Small intestine (tissue), 7 donors: ENCODE measurements around the gene LRMDA. TPM values are rescaled to one million over a fixed set of nuclear protein-coding genes. Genes with fewer than 3 reads are reported as not detected.

Experiments
- DNase-seq, 2 donors: peaks; one replicate each; pipeline versions ENCODE4 v3.0.0 to v3.0.0-alpha.2; 2013
- FAIRE-seq: peaks from 2 replicates; lab custom pipeline; 2012; peaks lifted over from hg19 to GRCh38; lab: Jason Lieb, UNC
- H3K27ac ChIP-seq, 3 donors: one replicate each; pipeline ENCODE4 v1.5.1; 2013; ENCODE audit warnings: low read length in 2 of 3, mild to moderate bottlenecking in 2 of 3, control low read depth in 1 of 3, inconsistent platforms in 1 of 3, low read depth in 1 of 3, moderate library complexity in 1 of 3
- H3K27me3 ChIP-seq, 3 donors: one replicate each; pipeline ENCODE4 v1.6.1; 2013; ENCODE audit warnings: low read length in 3 of 3, inconsistent platforms in 1 of 3; ENCODE audit not compliant: control insufficient read depth in 3 of 3, insufficient read depth in 3 of 3
- H3K36me3 ChIP-seq, 3 donors: one replicate each; pipeline ENCODE4 v1.6.1; 2013; ENCODE audit warnings: low read length in 3 of 3, inconsistent platforms in 1 of 3, low read depth in 1 of 3, mild to moderate bottlenecking in 1 of 3, moderate library complexity in 1 of 3; ENCODE audit not compliant: control insufficient read depth in 3 of 3, insufficient read depth in 2 of 3
- H3K4me1 ChIP-seq, 3 donors: one replicate each; pipeline ENCODE4 v1.6.1; 2013; ENCODE audit warnings: low read length in 2 of 3, inconsistent platforms in 1 of 3, low read depth in 1 of 3, mild to moderate bottlenecking in 1 of 3, moderate library complexity in 1 of 3; ENCODE audit not compliant: control insufficient read depth in 3 of 3, insufficient read depth in 2 of 3
- H3K4me3 ChIP-seq, 3 donors: one replicate each; pipeline ENCODE4 v1.5.1; 2013; ENCODE audit warnings: low read length in 3 of 3, control low read depth in 1 of 3, inconsistent platforms in 1 of 3, low read depth in 1 of 3, mild to moderate bottlenecking in 1 of 3, moderate library complexity in 1 of 3
- H3K9me3 ChIP-seq, 2 donors: one replicate each; pipeline ENCODE4 v1.6.1; 2013; ENCODE audit warnings: low read depth in 1 of 2, low read length in 1 of 2; ENCODE audit not compliant: control insufficient read depth in 2 of 2, insufficient read depth in 1 of 2
- WGBS, 3 donors: extraction: QIAGEN DNeasy Blood & Tissue Kit; methylation state at CpG; one replicate each; pipeline ENCODE4 v1.1.7; 2013; 5-methylcytosine and 5-hydroxymethylcytosine counted together
- polyA plus RNA-seq, 4 donors: library from polyadenylated mRNA; stranded (reverse) in 3 of 4; unstranded in 1 of 4; fragments of 200-250 nt in 3 of 4; fragments of 120-200 nt in 1 of 4; gene quantifications; one replicate each; pipeline versions ENCODE4 v1.2.1 to v1.2.3, GENCODE V29; 2013
- donor health status: healthy with polysubstance abuse.
- donor health status: control.
- donor health status: control.
- donor health status: Bipolar disorder and iron deficiency.
- donor health status: healthy.

Gene LRMDA
- polyA plus RNA-seq, 4 donors: 5.6 to 16.2 (median 6.0) TPM; not detected in 1

DNA sequence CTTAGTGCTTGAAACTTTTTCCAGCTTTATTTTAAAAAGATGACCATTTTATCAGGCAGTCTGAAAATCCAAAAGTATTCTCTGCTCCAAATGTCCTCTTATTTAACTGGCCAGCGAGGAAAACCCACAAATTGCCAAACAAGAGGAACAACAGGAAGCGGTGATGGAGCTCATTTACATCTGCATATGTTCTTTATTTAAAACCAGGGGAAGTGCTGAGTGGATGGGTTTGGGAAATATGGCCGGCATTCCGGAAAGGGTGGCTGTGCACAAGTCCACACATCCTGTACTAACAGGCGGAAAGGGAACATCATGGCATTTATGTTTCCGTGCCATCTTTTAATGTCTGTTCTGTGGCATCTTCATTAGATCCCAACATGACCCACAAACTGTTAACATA lies 974.5 kb downstream of the LRMDA start:
- peaks cover 0 to 3% (median 0%) of the 10 kb centered on the region in 3 donors for H3K4me1 ChIP-seq
- H3K36me3 ChIP-seq: no peaks in the 10 kb centered on the region
- no peak for DNase-seq
- H3K27me3 ChIP-seq: no peaks in the 10 kb centered on the region
- FAIRE-seq: no peak
- WGBS, 3 donors: 86 to 95% (median 92%) methylated on average over 6 of the region's 6 CpGs
- H3K27ac ChIP-seq: no peak overlapping the region
- H3K4me3 ChIP-seq: no peak overlapping the region
- peaks cover 0 to 4% of the 10 kb centered on the region in 2 donors for H3K9me3 ChIP-seq

DNA sequence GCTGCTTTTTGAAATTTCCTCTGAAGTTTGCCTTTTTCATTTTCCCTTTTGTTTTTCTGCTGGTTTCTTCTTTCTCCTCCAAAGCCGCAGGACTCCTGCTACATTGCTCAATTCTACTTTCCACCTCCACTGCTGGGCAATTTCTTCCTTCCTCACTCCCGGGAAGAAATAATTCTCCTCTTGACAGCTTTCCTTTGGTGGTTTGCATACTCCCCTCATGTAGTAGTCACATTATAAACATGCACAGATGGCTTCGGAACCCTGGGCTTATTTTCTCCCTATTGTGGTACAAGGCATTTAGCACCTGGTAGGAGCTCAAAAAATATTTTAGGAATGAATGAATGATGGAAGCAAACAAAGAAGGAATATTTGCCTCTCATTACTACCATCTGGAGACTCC lies 977.2 kb downstream of the LRMDA start:
- Histone ChIP-seq H3K36me3 (no peaks in the 10 kb centered on the region), H3K9me3 (peaks cover 0 to 4% of the 10 kb centered on the region in 2 donors), H3K27me3 (no peaks in the 10 kb centered on the region), H3K4me1 (peaks cover 0 to 3% (median 0%) of the 10 kb centered on the region in 3 donors), H3K27ac (no peak overlapping the region), H3K4me3 (no peak overlapping the region)
- FAIRE-seq (no peak), DNase-seq (no peak)
- 70 to 87% (median 76%) methylated on average over 3 of the region's 3 CpGs for WGBS, 3 donors

DNA sequence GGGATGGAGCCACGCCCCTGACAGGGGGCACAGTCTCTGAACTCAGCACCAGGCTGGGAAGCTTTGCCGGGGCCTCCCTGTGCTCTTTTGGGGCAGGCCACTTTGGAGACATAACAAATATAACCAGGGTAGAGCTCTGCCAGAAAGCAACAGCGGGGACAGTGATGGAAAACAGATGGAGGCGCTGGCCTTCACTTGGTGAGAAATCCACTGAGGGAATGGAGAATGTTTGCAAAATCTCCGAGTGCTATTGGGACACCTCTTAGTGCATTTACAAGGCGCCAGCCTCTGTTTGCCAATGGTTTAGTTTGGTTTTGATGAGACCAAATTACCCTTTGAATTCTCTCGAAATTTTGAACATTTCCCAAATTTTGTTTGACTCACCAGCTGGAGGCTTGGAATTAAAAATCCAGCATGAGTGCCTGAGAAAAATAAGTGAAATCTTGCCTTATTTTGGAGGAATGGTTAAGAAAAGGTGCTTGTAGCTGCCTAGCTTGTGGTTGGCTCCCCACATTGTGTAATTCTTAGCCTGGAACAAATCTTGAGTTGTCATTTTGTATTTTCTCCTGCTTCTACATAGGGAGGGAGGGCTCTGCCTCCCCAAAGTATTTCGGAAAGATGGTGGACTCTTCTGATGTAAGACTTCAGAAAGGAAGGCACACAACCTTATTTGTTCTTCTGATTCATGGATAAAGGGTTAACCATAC lies 980.5 kb downstream of the LRMDA start:
- 76 to 85% (median 80%) methylated on average over 8 of the region's 8 CpGs for WGBS, 3 donors
- Histone ChIP-seq H3K36me3 (no peaks in the 10 kb centered on the region), H3K4me1 (peaks cover 0 to 3% (median 0%) of the 10 kb centered on the region in 3 donors), H3K27ac (no peak overlapping the region), H3K9me3 (peaks cover 0 to 2% of the 10 kb centered on the region in 2 donors), H3K27me3 (no peaks in the 10 kb centered on the region), H3K4me3 (no peak overlapping the region)
- FAIRE-seq (no peak), DNase-seq (no peak)

DNA sequence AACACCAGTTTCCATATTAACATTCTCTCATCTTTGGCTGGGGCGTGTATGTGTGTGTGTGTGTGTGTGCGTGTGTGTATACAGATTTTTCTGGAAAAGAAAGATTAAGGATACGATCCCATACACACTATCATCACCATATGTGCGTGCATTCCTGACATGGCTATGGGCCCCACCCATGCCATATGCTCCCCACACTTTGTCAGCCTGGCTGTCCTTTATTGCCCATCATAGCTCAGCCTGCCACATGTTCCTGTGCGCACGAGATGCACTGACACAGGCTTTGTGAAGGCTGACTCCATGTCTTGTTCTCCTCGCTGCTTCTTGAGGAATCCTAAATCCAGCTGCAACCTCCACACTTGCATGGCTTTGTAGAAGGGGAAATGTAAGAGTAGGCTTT lies 984.1 kb downstream of the LRMDA start:
- Histone ChIP-seq H3K27me3 (no peaks in the 10 kb centered on the region), H3K4me3 (no peak overlapping the region), H3K36me3 (no peaks in the 10 kb centered on the region), H3K9me3 (peaks cover 0 to 2% of the 10 kb centered on the region in 2 donors), H3K4me1 (no peaks in the 10 kb centered on the region), H3K27ac (no peak overlapping the region)
- 88 to 93% (median 92%) methylated on average over 7 of the region's 7 CpGs for WGBS, 3 donors
- FAIRE-seq: no peak
- peak in 1 of 2 donors; percentile 30 for DNase-seq

DNA sequence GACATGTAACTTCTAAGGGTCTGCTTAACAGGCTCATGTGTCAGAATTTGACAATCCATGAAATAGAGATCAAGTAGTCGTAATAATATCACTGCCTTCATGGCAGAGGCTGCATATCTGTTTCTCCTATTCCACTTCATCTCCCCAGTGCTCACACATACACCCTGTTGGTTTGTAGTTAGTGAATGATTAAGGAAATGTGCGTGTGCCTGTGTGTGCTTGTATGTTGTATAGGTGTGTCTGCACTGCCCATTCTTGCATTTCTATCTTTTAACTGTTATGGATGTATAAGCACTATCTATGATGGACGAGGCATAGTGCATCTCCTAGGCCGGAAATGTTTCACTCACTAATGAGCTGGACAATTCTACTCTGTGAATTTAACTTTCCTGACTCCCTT lies 985.2 kb downstream of the LRMDA start:
- 84 to 93% (median 92%) methylated on average over 4 of the region's 4 CpGs for WGBS, 3 donors
- H3K4me1 ChIP-seq: no peaks in the 10 kb centered on the region
- no peaks in the 10 kb centered on the region for H3K36me3 ChIP-seq
- no peak for DNase-seq
- H3K4me3 ChIP-seq: no peak overlapping the region
- H3K27ac ChIP-seq: no peak overlapping the region
- no peak for FAIRE-seq
- no peaks in the 10 kb centered on the region for H3K27me3 ChIP-seq
- H3K9me3 ChIP-seq: peaks cover 0 to 2% of the 10 kb centered on the region in 2 donors

- Histone ChIP-seq H3K4me1 (no peaks in the 10 kb centered on the region), H3K4me3 (no peak overlapping the region), H3K27ac (no peak overlapping the region), H3K36me3 (no peaks in the 10 kb centered on the region), H3K27me3 (no peaks in the 10 kb centered on the region), H3K9me3 (no peaks in the 10 kb centered on the region)
- WGBS, 3 donors: 12 to 72% (median 33%) methylated on average over 4 of the region's 4 CpGs
- DNase-seq: peak in 1 of 2 donors; percentile 36
- FAIRE-seq: no peak
Observed at GRCh38 chr10:76420725-76421124, 989.3 kb downstream of the LRMDA start.

- Histone ChIP-seq H3K4me3 (no peak overlapping the region), H3K9me3 (no peaks in the 10 kb centered on the region), H3K36me3 (no peaks in the 10 kb centered on the region), H3K4me1 (no peaks in the 10 kb centered on the region), H3K27ac (no peak overlapping the region), H3K27me3 (no peaks in the 10 kb centered on the region)
- FAIRE-seq (no peak), DNase-seq (no peak)
- 88 to 94% (median 92%) methylated on average over 4 of the region's 4 CpGs for WGBS, 3 donors
Observed at GRCh38 chr10:76422769-76423168, 991.3 kb downstream of the LRMDA start.

- Histone ChIP-seq H3K36me3 (no peaks in the 10 kb centered on the region), H3K4me3 (no peak overlapping the region), H3K4me1 (no peaks in the 10 kb centered on the region), H3K9me3 (no peaks in the 10 kb centered on the region), H3K27me3 (no peaks in the 10 kb centered on the region), H3K27ac (no peak overlapping the region)
- FAIRE-seq (no peak), DNase-seq (no peak)
- WGBS, 3 donors: 68 to 79% (median 76%) methylated on average over 4 of the region's 4 CpGs
Observed at GRCh38 chr10:76428551-76429367, 997.3 kb downstream of the LRMDA start.
